Upper lobe of left lung (tissue), 6 donors: Measurements from ENCODE around the gene HDGFL2. TPM values are rescaled to one million over a fixed set of nuclear protein-coding genes. Genes with fewer than 3 reads are reported as not detected.

Source experiments
- ATAC-seq, 2 donors: fragments of 200-7000 bp; cut with Tn5 transposase; one replicate each; pipeline ENCODE4 v1.9.1; 2022; ENCODE audit warnings: mild to moderate bottlenecking in 2 of 2, moderate library complexity in 2 of 2; ENCODE audit not compliant: low FRiP score in 2 of 2
- DNase-seq, 2 donors: peaks; one replicate each; pipeline ENCODE4 v3.0.0-alpha.2; 2019 to 2020
- H3K27ac ChIP-seq, 4 donors: fragments of 200-600 bp; sonication (generic); one replicate each; pipeline ENCODE4 v1.5.1; 2016 to 2019
- H3K27me3 ChIP-seq, 4 donors: fragments of 200-600 bp; sonication (generic); one replicate each; pipeline ENCODE4 v1.5.1; 2017 to 2019
- H3K36me3 ChIP-seq, 4 donors: fragments of 200-600 bp; sonication (generic); one replicate each; pipeline ENCODE4 v1.5.1; 2016 to 2019
- H3K4me1 ChIP-seq, 4 donors: fragments of 200-600 bp; sonication (generic); one replicate each; pipeline ENCODE4 v1.5.1; 2018 to 2019
- H3K4me3 ChIP-seq, 4 donors: fragments of 200-600 bp; sonication (generic); one replicate each; pipeline ENCODE4 v1.5.1; 2017 to 2019; ENCODE audit warnings: mild to moderate bottlenecking in 2 of 4, moderate library complexity in 1 of 4
- H3K9me3 ChIP-seq, 4 donors: fragments of 200-600 bp; sonication (generic); one replicate each; pipeline ENCODE4 v1.5.1; 2018 to 2019
- EP300 ChIP-seq, 4 donors: sonication (generic); formaldehyde crosslinking; IDR thresholded peaks; one replicate each; pipeline ENCODE4 v1.5.1; 2017; ENCODE audit warnings: antibody characterized with exemption in 4 of 4, control low read depth in 2 of 4
- POLR2A ChIP-seq, 4 donors: fragments of 450-650 bp; IDR thresholded peaks; one replicate each; pipeline ENCODE4 v1.5.1; 2016 to 2017; ENCODE audit warnings: antibody characterized with exemption in 4 of 4, mild to moderate bottlenecking in 2 of 4
- POLR2AphosphoS5 ChIP-seq, 2 donors: sonication (generic); formaldehyde crosslinking; IDR thresholded peaks; one replicate each; pipeline ENCODE4 v1.5.1; 2017; ENCODE audit warnings: antibody characterized with exemption in 2 of 2
- WGBS, 2 donors: methylation state at CpG; one replicate each; pipeline ENCODE4 v1.1.5; 2017 to 2018; 5-methylcytosine and 5-hydroxymethylcytosine counted together
- total RNA-seq, 6 donors: library from RNA; depleted of rRNA in 4 of 6; stranded (reverse); fragments of >200 nt in 4 of 6; gene quantifications; one replicate each; pipeline versions ENCODE4 v1.1.0 to v1.2.1, GENCODE V29; 2016 to 2021
- TF ChIP-seq, protein P1 (sequence below), 6 experiments: fragments of 450-650 bp in 4 of 6; fragments of 200-600 bp in 2 of 6; sonication (generic) in 2 of 6; IDR thresholded peaks; one replicate each; pipeline ENCODE4 v1.5.1; 2016 to 2019; ENCODE audit warnings: antibody characterized with exemption in 6 of 6
- donor health status: DM: no; HTN: no; CAD: no; lungs with moderate emphysema.
- donor health status: DM: no; HTN: yes; CAD: no; lungs with severe emphysema.

Gene HDGFL2
- total RNA-seq, 6 donors from 2014 or later: 23.9 to 71.2 (median 37.6) TPM

- no peak for DNase-seq
- no peaks in the 10 kb centered on the region for H3K4me1 ChIP-seq
- WGBS, 2 donors: 76 to 88% methylated on average over 16 to 17 of the region's 17 CpGs
- peaks cover under 1 to 35% (median 17%) of the 10 kb centered on the region in 4 donors for H3K36me3 ChIP-seq
- no peaks in the 10 kb centered on the region for H3K9me3 ChIP-seq
- no peak for TF ChIP-seq POLR2AphosphoS5 (IDR thresholded peaks at IDR 0.05)
- TF ChIP-seq EP300 (IDR thresholded peaks at IDR 0.05): no peak
- no peak for ATAC-seq
- no peak overlapping the region for H3K27ac ChIP-seq
- no peaks in the 10 kb centered on the region for H3K27me3 ChIP-seq
- no peak overlapping the region for H3K4me3 ChIP-seq
Measured at GRCh38 chr19:4507804-4508203, 35.7 kb downstream of the HDGFL2 start.

DNA sequence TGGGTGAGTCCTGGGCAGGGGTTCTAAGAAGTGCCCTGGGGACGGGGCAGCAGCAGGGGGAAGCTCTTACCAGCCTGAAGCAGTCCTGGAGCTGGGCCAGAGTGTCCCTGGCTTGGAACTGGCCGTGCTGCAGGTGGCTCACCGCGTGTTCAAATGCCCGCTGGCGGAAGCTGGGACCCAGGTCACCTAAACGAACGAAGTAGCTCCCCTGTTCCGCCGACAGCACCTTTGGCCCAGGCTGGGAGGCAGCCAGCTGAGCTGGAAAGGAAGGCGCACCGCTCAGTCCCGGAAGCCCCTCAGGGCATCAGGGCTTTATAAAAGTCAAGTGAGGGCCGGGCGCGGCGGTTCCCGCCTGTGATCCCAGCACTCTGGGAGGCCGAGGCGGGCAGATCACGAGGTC, 36.6 kb downstream of the HDGFL2 start:
- DNase-seq: peak in 1 of 2 donors; percentile 66
- Histone ChIP-seq H3K4me3 (no peak overlapping the region), H3K27me3 (no peaks in the 10 kb centered on the region), H3K27ac (no peak overlapping the region), H3K9me3 (no peaks in the 10 kb centered on the region), H3K36me3 (peaks cover 0 to 26% (median 9%) of the 10 kb centered on the region in 4 donors), H3K4me1 (no peaks in the 10 kb centered on the region)
- TF ChIP-seq POLR2AphosphoS5 (IDR thresholded peaks at IDR 0.05) (no peak), EP300 (IDR thresholded peaks at IDR 0.05) (no peak), POLR2A (IDR thresholded peaks at IDR 0.05) (no peak)
- TF ChIP-seq, protein P1, sequence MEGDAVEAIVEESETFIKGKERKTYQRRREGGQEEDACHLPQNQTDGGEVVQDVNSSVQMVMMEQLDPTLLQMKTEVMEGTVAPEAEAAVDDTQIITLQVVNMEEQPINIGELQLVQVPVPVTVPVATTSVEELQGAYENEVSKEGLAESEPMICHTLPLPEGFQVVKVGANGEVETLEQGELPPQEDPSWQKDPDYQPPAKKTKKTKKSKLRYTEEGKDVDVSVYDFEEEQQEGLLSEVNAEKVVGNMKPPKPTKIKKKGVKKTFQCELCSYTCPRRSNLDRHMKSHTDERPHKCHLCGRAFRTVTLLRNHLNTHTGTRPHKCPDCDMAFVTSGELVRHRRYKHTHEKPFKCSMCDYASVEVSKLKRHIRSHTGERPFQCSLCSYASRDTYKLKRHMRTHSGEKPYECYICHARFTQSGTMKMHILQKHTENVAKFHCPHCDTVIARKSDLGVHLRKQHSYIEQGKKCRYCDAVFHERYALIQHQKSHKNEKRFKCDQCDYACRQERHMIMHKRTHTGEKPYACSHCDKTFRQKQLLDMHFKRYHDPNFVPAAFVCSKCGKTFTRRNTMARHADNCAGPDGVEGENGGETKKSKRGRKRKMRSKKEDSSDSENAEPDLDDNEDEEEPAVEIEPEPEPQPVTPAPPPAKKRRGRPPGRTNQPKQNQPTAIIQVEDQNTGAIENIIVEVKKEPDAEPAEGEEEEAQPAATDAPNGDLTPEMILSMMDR (IDR thresholded peaks at IDR 0.05): no peak
- no peak for ATAC-seq
- WGBS, 2 donors: 91 to 92% methylated on average over 6 to 14 of the region's 21 CpGs

GRCh38 chr19:4510435-4511255, 38.5 kb downstream of the HDGFL2 start:
- TF ChIP-seq POLR2AphosphoS5 (IDR thresholded peaks at IDR 0.05): no peak
- no peak for TF ChIP-seq EP300 (IDR thresholded peaks at IDR 0.05)
- DNase-seq: peak in 1 of 2 donors; percentile 69
- H3K27me3 ChIP-seq: no peaks in the 10 kb centered on the region
- H3K27ac ChIP-seq: no peak overlapping the region
- peaks cover 0 to 6% (median 2%) of the 10 kb centered on the region in 4 donors for H3K36me3 ChIP-seq
- H3K9me3 ChIP-seq: no peaks in the 10 kb centered on the region
- no peaks in the 10 kb centered on the region for H3K4me1 ChIP-seq
- ATAC-seq: peak; percentile 15 to 17
- H3K4me3 ChIP-seq: no peak overlapping the region
- WGBS, 2 donors: 88 to 91% methylated on average over 20 to 32 of the region's 37 CpGs

GRCh38 chr19:4511300-4512054, 39.4 kb downstream of the HDGFL2 start:
- Histone ChIP-seq H3K27ac (no peak overlapping the region), H3K4me1 (no peaks in the 10 kb centered on the region), H3K9me3 (no peaks in the 10 kb centered on the region), H3K27me3 (no peaks in the 10 kb centered on the region), H3K36me3 (no peaks in the 10 kb centered on the region), H3K4me3 (no peak overlapping the region)
- DNase-seq (no peak), ATAC-seq (no peak)
- no peak for TF ChIP-seq EP300 (IDR thresholded peaks at IDR 0.05)
- TF ChIP-seq, protein P1 (IDR thresholded peaks at IDR 0.05): no peak
- TF ChIP-seq POLR2AphosphoS5 (IDR thresholded peaks at IDR 0.05): no peak
- TF ChIP-seq POLR2A (IDR thresholded peaks at IDR 0.05): no peak
- WGBS, 2 donors: 81 to 84% methylated on average over 24 to 27 of the region's 27 CpGs

GRCh38 chr19:4512070-4512469, 40.0 kb downstream of the HDGFL2 start:
- DNase-seq: peak in 1 of 2 donors; percentile 51
- TF ChIP-seq EP300 (IDR thresholded peaks at IDR 0.05): no peak
- TF ChIP-seq, protein P1 (IDR thresholded peaks at IDR 0.05): no peak
- TF ChIP-seq POLR2A (IDR thresholded peaks at IDR 0.05): no peak
- no peak for TF ChIP-seq POLR2AphosphoS5 (IDR thresholded peaks at IDR 0.05)
- Histone ChIP-seq H3K9me3 (no peaks in the 10 kb centered on the region), H3K36me3 (no peaks in the 10 kb centered on the region), H3K4me1 (no peaks in the 10 kb centered on the region), H3K4me3 (no peak overlapping the region), H3K27me3 (no peaks in the 10 kb centered on the region), H3K27ac (no peak overlapping the region)
- ATAC-seq: no peak
- WGBS, 2 donors: 86 to 90% methylated on average over 4 to 17 of the region's 17 CpGs
